K562 (cell line): ENCODE data around the gene FGF21. TPM values are rescaled to one million over a fixed set of nuclear protein-coding genes. Genes with fewer than 3 reads are reported as not detected.

Source experiments
- BRF2 ChIP-seq: IDR thresholded peaks from 3 replicates; pipeline ENCODE4 v1.6.1; 2011; ENCODE audit warnings: borderline replicate concordance, mild to moderate bottlenecking; ENCODE audit not compliant: insufficient read length, insufficient read depth
- CBX5 ChIP-seq: IDR thresholded peaks from 2 replicates; pipeline ENCODE4 v1.6.1; 2014; ENCODE audit warnings: low read depth, borderline replicate concordance
- FOXK2 ChIP-seq, 2 experiments: fragments of 450-650 bp; IDR thresholded peaks in 1 of 2; conservative IDR thresholded peaks in 1 of 2; 2 replicates each; pipeline ENCODE4 v1.6.1; 2016; ENCODE audit warnings: low read depth in 2 of 2, mild to moderate bottlenecking in 1 of 2
- JUN ChIP-seq, 2 experiments: sonication (generic) in 1 of 2; formaldehyde crosslinking in 1 of 2; IDR thresholded peaks; 2 replicates each; pipeline versions ENCODE4 v1.6.1 to v1.8.0; 2012 to 2022; ENCODE audit warnings: borderline replicate concordance in 2 of 2, mild to moderate bottlenecking in 2 of 2, improper control_type of control experiment in 1 of 2, low read depth in 1 of 2, low read length in 1 of 2, missing genetic modification reagents in 1 of 2
- JUND ChIP-seq, 2 experiments: IDR thresholded peaks; 2 replicates in 1 of 2; 3 replicates in 1 of 2; pipeline ENCODE4 v1.6.1; 2011; ENCODE audit warnings: borderline replicate concordance in 2 of 2, low read depth in 2 of 2, low read length in 2 of 2, improper control_type of control experiment in 1 of 2, missing biosample characterization in 1 of 2, missing genetic modification characterization in 1 of 2, missing genetic modification reagents in 1 of 2
- MEIS2 ChIP-seq: fragments of 450-650 bp; IDR thresholded peaks from 2 replicates; pipeline ENCODE4 v1.6.1; 2014; ENCODE audit warnings: mild to moderate bottlenecking; ENCODE audit not compliant: partially characterized antibody
- MTF1 ChIP-seq: fragments of 250-450 bp; sonication (Bioruptor Pico); IDR thresholded peaks from 2 replicates; pipeline ENCODE4 v1.9.0; 2021; ENCODE audit warnings: moderate library complexity, mild to moderate bottlenecking, inconsistent platforms, borderline replicate concordance
- NFIX ChIP-seq: fragments of 250-450 bp; sonication (Bioruptor Pico); IDR thresholded peaks from 2 replicates; pipeline ENCODE4 v1.4.0; 2020; ENCODE audit warnings: low read depth, mild to moderate bottlenecking, moderate library complexity
- PHF21A ChIP-seq: fragments of 450-650 bp; IDR thresholded peaks from 2 replicates; pipeline ENCODE4 v1.6.1; 2017; ENCODE audit warnings: low read depth, borderline replicate concordance
- PTRF ChIP-seq: fragments of 450-650 bp; IDR thresholded peaks from 2 replicates; pipeline ENCODE4 v1.6.1; 2016; ENCODE audit warnings: mild to moderate bottlenecking, missing genetic modification characterization, missing compliant biosample characterization
- PURB ChIP-seq: sonication (generic); formaldehyde crosslinking; IDR thresholded peaks from 2 replicates; pipeline ENCODE4 v1.9.0; 2021; ENCODE audit warnings: low read depth, mild to moderate bottlenecking, missing genetic modification reagents
- RERE ChIP-seq: sonication (generic); formaldehyde crosslinking; IDR thresholded peaks from 2 replicates; pipeline ENCODE4 v1.8.0; 2023; ENCODE audit warnings: missing genetic modification reagents, mild to moderate bottlenecking, borderline replicate concordance
- SMAD3 ChIP-seq: fragments of 450-650 bp; formaldehyde crosslinking; conservative IDR thresholded peaks from 2 replicates; pipeline ENCODE4 v1.4.0; 2020; ENCODE audit warnings: mild to moderate bottlenecking
- TEAD1 ChIP-seq, 2 experiments: fragments of 450-650 bp in 1 of 2; sonication (generic) in 1 of 2; formaldehyde crosslinking; IDR thresholded peaks; 2 replicates each; pipeline versions ENCODE4 v1.4.0 to v1.8.0; 2020 to 2022; ENCODE audit warnings: mild to moderate bottlenecking in 2 of 2, missing genetic modification reagents in 1 of 2
- ZBTB2 ChIP-seq: fragments of 450-650 bp; IDR thresholded peaks from 2 replicates; pipeline ENCODE4 v1.6.1; 2016; ENCODE audit warnings: antibody characterized with exemption
- ZNF23 ChIP-seq: fragments of 250-450 bp; sonication (Bioruptor Pico); IDR thresholded peaks from 2 replicates; pipeline ENCODE4 v1.4.0; 2020; ENCODE audit warnings: mild to moderate bottlenecking
- ZNF324 ChIP-seq: fragments of 250-450 bp; sonication (Bioruptor Pico); IDR thresholded peaks from 2 replicates; pipeline ENCODE4 v1.4.0; 2020; ENCODE audit warnings: mild to moderate bottlenecking
- ZNF764 ChIP-seq: fragments of 250-450 bp; sonication (Bioruptor Pico); IDR thresholded peaks from 2 replicates; pipeline ENCODE4 v1.4.0; 2020; ENCODE audit warnings: low read depth, mild to moderate bottlenecking, moderate library complexity
- polyA plus RNA-seq, 8 experiments: library from polyadenylated mRNA; depleted of rRNA in 4 of 8; stranded (reverse) in 5 of 8; unstranded in 3 of 8; fragments of >200 nt; fragmentation: Nextera tagmentation in 2 of 8; fragmentation: Illumina TruSeq in 1 of 8; extraction: Ambion mirVana in 2 of 8; extraction: Trizol in 1 of 8; gene quantifications; 2 replicates each; pipeline versions ENCODE4 v1.2.1 to v1.2.3, GENCODE V29; 2011 to 2014; ENCODE audit warnings: inconsistent platforms in 1 of 8, missing spikeins in 1 of 8
- total RNA-seq, 7 experiments: library from RNA; depleted of rRNA in 6 of 7; stranded (reverse); fragments of >200 nt in 6 of 7; fragmentation: Illumina TruSeq in 2 of 7; extraction: Trizol in 2 of 7; gene quantifications; 2 replicates each; pipeline versions ENCODE4 v1.2.1 to v1.2.3, GENCODE V29; 2011 to 2021; ENCODE audit warnings: low replicate concordance in 1 of 7

FGF21 gene
- total and polyA plus RNA-seq, 9 of the 15 experiments (the other 6 are each of a cell fraction or from before 2014, with no cell fraction given): 0.04 to 0.77 (median 0.09) TPM; not detected in 6

- TF ChIP-seq RERE (no peak), ZBTB2 (no peak), ZNF764 (CRISPR knock-in tag) (no peak), SMAD3 (no peak), MTF1 (CRISPR knock-in tag) (no peak), JUN (IDR thresholded peaks at IDR 0.05; ENCODE audit: borderline replicate concordance, low read depth, low read length) (0 out of 2 replicates have a peak, but pooled peaks have one; percentile 31), JUN (CRISPR knock-in tag; IDR thresholded peaks at IDR 0.05; ENCODE audit: borderline replicate concordance) (no peak), JUND (IDR thresholded peaks at IDR 0.05; ENCODE audit: borderline replicate concordance, low read depth, low read length) (0 out of 2 replicates have a peak, but pooled peaks have one; percentile 50), JUND (tag; IDR thresholded peaks at IDR 0.05; ENCODE audit: borderline replicate concordance, low read depth, low read length) (peak; percentile 63; the same call in 1 of the 3 replicates), PHF21A (peak; percentile 85), FOXK2 (conservative IDR thresholded peaks at IDR 0.05 in 1 of 2, IDR thresholded peaks at IDR 0.05 in 1 of 2; ENCODE audit: low read depth in 2 of 2) (no peak), PTRF (tag) (no peak), PURB (CRISPR knock-in tag) (no peak), BRF2 (no peak), CBX5 (no peak), ZNF23 (no peak), TEAD1 (CRISPR knock-in tag; IDR thresholded peaks at IDR 0.05) (no peak), MEIS2 (peak; percentile 77), NFIX (CRISPR knock-in tag) (no peak), ZNF324 (no peak)
These were observed 15.0 kb upstream of the FGF21 start, which contains the start of gene RASIP1 (continued) for GRCh38 chr19:48740164-48740972.
